ENCODE results near the gene NCR1.
"Not testable (repeated sequence)": the region's sequence is repeated elsewhere in the genome, so short reads cannot be mapped to it uniquely, and the experiment has no call there.

The NCR1 gene

GRCh38 chr19:54916822-54917221 is 10.9 kb downstream of the NCR1 start:
- DNase-seq, result no peak

GRCh38 chr19:54918499-54918898 is 12.6 kb downstream of the NCR1 start:
- no peak for DNase-seq

- not testable (repeated sequence) for DNase-seq
Measured at GRCh38 chr19:54919646-54920563, 14.0 kb downstream of the NCR1 start.

GRCh38 chr19:54921082-54921481 is 15.1 kb downstream of the NCR1 start:
- DNase-seq, result no peak

GRCh38 chr19:54923276-54923675 is 17.3 kb downstream of the NCR1 start:
- no peak for DNase-seq

GRCh38 chr19:54928299-54928698 is 22.4 kb downstream of the NCR1 start:
- no peak for DNase-seq

- DNase-seq, result no peak
Measured at GRCh38 chr19:54937926-54938325, 32.0 kb downstream of the NCR1 start.

GRCh38 chr19:54938906-54939305 is 33.0 kb downstream of the NCR1 start:
- DNase-seq, result no peak

GRCh38 chr19:54939538-54939937 is 33.6 kb downstream of the NCR1 start:
- not testable (repeated sequence) for DNase-seq

- DNase-seq, result not testable (repeated sequence)
Measured at GRCh38 chr19:54943772-54944361, 37.9 kb downstream of the NCR1 start.

GRCh38 chr19:54947381-54947780 is 41.4 kb downstream of the NCR1 start, which contains the start of gene NLRP7:
TSS of gene NLRP7 (minus strand) at chr19:54947530.
- DNase-seq, result no peak

GRCh38 chr19:54949412-54949811 is 43.5 kb downstream of the NCR1 start:
- no peak for DNase-seq

GRCh38 chr19:54950580-54950979 is 44.6 kb downstream of the NCR1 start:
- not testable (repeated sequence) for DNase-seq

GRCh38 chr19:54952591-54953344 is 46.8 kb downstream of the NCR1 start:
- DNase-seq, result no peak

- not testable (repeated sequence) for DNase-seq
Measured at GRCh38 chr19:54953345-54953713, 47.4 kb downstream of the NCR1 start.

GRCh38 chr19:54955376-54955775 is 49.4 kb downstream of the NCR1 start:
- DNase-seq, result no peak

- DNase-seq, result no peak
Measured at GRCh38 chr19:54959840-54960239, 53.9 kb downstream of the NCR1 start.

Data from activated CD4-positive, CD25-positive, alpha-beta regulatory T cell (primary cell).